Cortex of kidney (tissue), 1 donor: ENCODE results near the gene KLF2.

ENCODE experiments used
- DNase-seq: peaks from one replicate; lab custom pipeline; 2025; lab: John Stamatoyannopoulos, UW

The KLF2 gene

DNA sequence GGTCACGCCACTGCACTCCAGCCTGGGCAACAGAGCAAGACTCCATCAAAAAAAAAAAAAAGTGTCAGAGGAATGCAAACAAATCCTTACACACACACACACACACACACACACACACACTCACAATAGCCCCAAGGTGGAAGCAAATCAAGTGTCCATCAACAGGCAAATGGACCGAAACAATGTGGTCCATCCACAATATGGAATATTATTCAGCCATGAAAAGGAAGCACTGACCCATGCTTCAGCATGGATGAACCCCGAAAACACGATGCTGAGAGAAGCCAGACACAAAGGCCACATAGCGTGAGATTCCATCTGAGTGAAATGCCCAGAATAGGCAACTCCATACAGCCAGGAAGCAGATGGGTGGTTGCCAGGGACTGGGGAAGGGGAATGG lies 16.5 kb upstream of the KLF2 start:
- no peak for DNase-seq

DNA sequence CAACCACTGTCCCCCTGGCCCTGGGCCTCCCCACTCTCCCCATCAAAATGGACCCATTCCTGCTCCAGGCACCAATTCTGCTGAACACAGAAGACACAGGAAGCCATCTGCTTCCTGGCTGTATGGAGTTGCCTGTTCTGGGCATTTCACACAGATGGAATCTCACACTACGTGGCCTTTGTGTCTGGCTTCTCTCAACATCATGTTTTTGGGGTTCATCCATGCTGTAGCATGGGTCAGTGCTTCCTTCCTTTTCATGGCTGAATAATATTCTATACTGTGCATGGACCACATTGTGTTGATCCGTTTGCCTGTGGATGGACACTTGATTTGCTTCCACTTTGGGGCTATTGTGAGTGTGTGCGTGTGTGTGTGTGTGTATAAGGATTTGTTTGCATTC lies 15.0 kb upstream of the KLF2 start:
- DNase-seq: no peak

- no peak for DNase-seq
Observed at GRCh38 chr19:16315825-16316505, 8.7 kb upstream of the KLF2 start.

- no peak for DNase-seq
Observed at GRCh38 chr19:16316506-16316882, 8.1 kb upstream of the KLF2 start.

- no peak for DNase-seq
Observed at GRCh38 chr19:16319481-16319880, 5.1 kb upstream of the KLF2 start.

DNA sequence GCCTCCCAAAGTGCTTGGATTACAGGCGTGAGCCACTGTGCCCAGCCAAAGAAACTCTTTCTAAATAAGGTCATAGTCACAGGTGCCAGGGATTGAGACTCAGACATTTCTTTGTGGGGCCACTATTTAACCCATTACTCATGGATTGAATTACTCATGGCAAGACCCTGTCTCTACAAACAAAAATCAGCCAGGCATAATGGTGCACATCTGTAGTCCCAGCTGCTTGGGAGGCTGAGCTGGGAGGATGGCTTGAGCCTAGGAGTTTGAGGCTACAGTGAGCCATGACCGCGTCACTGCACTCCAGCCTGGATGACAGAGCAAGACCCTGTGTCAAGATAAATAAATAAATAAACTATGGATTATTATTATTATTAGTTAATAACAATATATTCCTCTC lies 3.6 kb upstream of the KLF2 start:
- no peak for DNase-seq

- no peak for DNase-seq
Observed at GRCh38 chr19:16325161-16325527, 518 bp downstream of the KLF2 start.

GRCh38 chr19:16325641-16326400 lies 1.2 kb downstream of the KLF2 start:
- no peak for DNase-seq

GRCh38 chr19:16326401-16327168 lies 2.0 kb downstream of the KLF2 start:
- no peak for DNase-seq

DNA sequence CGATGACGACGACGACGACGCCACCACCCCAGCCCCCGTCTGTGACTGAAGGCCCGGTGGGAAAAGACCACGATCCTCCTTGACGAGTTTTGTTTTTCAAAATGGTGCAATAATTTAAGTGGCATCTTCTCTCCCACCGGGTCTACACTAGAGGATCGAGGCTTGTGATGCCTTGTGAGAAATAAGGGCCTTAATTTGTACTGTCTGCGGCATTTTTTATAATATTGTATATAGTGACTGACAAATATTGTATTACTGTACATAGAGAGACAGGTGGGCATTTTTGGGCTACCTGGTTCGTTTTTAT lies 2.5 kb downstream of the KLF2 start:
- no peak for DNase-seq

DNA sequence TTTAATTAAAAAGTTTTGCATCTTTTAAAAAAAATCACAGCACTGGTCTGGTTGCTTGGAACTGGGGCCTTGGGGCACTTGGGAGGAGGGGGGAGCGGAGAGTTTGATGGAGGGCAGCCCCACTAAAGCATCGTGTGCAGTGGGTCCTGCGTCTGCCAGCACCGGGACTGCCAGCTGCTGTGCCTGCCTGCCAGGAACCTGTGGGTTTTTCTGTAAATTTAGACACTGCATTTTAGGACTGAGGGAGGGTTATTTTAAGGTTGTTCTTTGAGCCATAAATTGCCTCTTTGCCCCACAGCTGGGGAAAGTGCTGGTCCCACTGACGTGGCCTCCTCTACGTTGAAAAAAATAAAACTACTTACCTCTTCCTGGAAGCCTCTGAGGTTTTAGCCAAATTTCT lies 2.9 kb downstream of the KLF2 start:
- no peak for DNase-seq

GRCh38 chr19:16327911-16328823 lies 3.5 kb downstream of the KLF2 start:
- DNase-seq: no peak

GRCh38 chr19:16328824-16329482 lies 4.3 kb downstream of the KLF2 start:
- no peak for DNase-seq

DNA sequence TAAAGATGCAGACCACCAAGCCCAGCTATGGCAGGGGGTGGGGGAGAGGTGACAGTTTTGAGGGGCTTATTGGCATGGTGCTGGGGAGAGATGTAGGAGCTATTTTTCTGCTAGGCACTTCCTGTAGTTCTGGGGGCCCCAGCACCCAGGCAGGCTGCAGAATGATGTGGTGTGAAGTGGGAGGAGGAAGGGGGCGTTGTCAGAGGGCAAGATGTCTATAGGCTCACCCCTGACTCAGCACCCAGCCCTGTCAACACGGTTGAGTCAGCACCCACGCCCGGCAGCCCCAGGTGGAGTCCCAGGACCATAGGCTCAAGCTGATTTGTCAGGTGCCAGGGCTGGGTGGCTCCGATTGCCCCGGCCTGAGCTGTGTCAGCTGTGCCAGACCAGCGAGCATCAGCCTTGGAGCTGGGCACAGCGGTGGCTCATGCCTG lies 5.8 kb downstream of the KLF2 start:
- DNase-seq: no peak

GRCh38 chr19:16330806-16331690 lies 6.4 kb downstream of the KLF2 start:
- no peak for DNase-seq

DNA sequence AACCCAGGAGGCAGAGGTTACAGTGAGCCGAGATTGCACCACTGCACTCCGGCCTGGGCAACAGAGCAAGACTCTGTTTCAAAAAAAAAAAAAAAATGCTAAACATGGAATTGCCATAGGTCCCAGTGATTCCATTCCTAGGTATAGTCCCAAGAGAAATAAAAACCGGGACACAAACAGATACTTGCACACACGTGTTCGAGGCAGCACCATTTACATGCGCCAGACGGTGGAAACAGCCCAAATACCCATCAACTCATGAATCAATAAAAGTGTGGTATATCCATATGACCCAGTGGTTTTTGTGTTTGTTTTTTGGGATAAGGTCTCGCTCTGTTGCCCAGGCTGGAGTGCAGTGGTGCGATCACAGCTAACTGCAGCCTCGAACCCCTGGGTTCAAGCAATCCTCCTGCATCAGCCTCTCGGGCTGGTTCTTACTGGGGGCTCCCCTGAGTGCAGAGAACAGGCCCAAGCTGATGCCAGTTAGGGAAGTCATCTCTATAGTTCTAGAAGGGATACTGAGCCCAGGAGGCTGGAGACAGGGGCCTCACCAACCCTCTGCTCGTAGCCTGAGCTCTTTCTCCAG lies 8.5 kb downstream of the KLF2 start:
- DNase-seq: no peak

DNA sequence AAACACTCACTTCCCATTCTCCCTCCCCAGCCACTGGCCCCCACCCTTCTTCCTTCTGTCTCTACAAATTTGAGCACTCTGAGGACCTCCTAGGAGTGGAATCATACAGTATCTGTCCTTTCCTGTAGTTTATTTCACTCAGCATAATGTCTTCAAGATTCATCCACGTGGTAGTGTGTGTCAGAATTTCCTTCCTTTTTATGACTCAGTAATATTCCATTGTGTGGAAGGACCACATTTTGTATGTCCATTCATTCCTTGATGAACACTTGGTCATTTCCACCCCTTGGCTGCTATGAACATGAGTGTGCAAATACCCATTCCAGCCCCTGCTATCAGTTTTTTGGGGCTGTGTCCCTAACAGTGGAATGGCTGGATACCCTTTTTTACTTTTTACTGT lies 9.8 kb downstream of the KLF2 start:
- DNase-seq: no peak

GRCh38 chr19:16335226-16335625 lies 10.6 kb downstream of the KLF2 start:
- no peak for DNase-seq

DNA sequence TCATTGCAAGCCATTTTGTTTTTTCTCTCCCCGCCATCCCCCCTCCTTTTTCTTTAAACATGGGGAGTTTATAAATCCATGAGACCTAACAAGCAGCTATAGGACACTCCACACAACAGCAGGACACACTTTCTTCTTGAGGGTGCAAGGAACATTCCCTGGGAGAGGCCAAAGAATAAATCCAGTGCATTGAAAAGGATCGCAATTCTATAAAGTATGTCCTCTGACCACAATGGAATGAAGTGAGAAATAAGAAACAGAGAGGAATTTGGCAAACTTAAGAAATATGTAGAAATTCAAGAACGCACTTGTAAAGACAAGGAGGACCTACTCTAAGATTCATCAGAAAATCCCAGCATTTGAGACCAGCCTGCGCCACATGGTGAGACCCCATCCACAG lies 11.9 kb downstream of the KLF2 start:
- no peak for DNase-seq

GRCh38 chr19:16337809-16338469 lies 13.3 kb downstream of the KLF2 start:
- no peak for DNase-seq
